Raji (cell line): ENCODE measurements around the gene RBCK1.

Source experiments
- POLR2A ChIP-seq: IDR thresholded peaks from 2 replicates; pipeline ENCODE4 v1.6.1; 2011; ENCODE audit warnings: low read depth, low read length, control low read depth; ENCODE audit not compliant: insufficient read depth

Gene RBCK1

DNA sequence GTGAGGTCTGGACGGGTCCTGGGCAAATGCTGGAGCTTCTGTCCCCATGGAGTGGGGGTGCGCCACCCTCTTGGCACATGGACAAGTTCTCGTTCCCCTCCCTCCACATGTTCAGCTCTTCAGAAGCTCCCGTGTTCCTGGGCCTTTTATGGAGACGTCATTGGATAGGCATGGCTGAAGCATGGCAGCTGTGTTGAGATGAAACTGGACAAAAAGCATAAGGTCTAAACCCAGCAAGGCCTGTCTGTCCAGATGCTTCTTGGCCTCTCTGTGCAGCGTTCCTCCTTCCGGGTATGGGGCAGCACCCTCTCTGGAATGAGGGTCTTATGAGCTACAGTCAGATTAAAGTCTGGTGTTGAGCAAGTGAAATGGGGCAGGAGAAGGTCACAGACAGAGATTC lies 27.5 kb downstream of the RBCK1 start:
- no peak for TF ChIP-seq POLR2A

GRCh38 chr20:436476-436875 lies 28.4 kb downstream of the RBCK1 start:
- TF ChIP-seq POLR2A, result no peak

GRCh38 chr20:437787-438486 lies 29.8 kb downstream of the RBCK1 start:
- TF ChIP-seq POLR2A, result no peak

- TF ChIP-seq POLR2A, result no peak
Observed at GRCh38 chr20:438571-439469, 30.7 kb downstream of the RBCK1 start.

DNA sequence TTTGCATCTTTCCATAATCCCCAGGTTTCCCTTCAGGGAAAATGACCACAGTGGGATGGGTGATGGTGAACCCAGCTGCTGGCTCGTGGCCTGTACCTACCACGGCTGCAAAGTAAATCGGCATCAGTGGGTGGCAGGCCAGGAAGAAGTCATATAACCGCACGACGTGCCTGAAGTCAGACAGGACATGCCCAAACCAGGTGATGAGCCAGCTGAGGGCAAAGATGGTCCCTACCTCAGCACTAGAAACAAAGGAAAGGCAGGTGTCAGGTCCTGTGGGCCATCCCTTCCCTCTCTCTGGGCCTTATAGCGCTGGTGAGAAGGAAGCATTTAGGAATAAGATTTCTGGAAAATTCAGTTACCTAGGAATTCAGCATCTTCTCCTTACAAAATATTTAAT lies 32.0 kb downstream of the RBCK1 start:
- no peak for TF ChIP-seq POLR2A

- no peak for TF ChIP-seq POLR2A
Observed at GRCh38 chr20:440636-441035, 32.5 kb downstream of the RBCK1 start.

DNA sequence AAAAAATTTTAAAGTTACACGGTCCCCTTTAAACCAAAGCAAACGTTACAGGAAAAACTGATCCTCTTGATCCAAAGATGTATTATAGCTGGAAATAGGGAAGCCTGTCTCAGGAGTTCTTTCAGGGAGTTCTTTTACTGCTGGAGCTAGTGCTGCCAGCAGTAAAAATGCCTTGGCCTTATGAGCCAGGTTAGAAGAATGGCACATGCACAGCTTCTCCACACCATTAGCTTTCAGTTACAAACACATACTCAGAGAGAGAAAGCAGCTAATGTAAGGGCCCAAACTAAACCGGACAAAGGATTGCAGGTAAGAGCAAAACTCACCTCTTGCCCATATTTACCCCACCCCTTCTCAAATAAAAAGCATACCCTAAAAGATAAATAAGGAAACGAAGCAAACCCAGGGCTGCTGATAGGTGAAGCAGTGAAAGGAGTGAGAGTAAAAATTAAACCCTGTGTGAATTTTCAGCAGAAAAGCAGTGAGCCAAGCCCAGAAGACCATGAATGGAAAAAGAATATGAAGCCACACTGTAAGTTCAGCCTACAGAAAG lies 35.2 kb downstream of the RBCK1 start:
- no peak for TF ChIP-seq POLR2A

- no peak for TF ChIP-seq POLR2A
Observed at GRCh38 chr20:444117-444516, 36.0 kb downstream of the RBCK1 start.

DNA sequence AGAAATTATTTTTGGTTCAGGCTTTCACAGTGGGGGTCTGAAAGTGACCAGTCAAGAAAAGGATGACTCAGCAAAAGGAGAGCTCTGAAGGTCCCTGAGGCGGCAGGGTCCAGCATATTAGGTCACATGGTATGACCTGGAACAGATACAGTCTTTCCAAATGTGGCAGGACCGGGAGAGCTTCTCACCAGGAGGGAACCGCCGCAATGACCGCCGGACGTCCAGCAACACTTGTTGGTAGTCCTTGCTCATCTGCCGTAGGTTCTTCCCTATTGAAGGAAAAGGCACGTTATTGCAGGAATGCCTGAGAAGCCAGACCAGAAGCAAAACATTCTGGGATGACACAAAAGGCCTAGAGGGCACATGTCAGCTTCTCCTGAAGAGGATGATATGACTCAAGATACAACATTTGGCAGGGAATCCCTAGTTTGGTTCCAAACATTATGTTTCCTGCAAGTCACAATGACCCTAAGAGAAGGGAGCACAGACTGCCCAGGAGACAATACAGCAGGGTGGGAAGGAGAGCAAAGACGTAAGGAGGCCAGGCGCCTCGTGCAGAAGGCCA lies 36.8 kb downstream of the RBCK1 start:
- no peak for TF ChIP-seq POLR2A

DNA sequence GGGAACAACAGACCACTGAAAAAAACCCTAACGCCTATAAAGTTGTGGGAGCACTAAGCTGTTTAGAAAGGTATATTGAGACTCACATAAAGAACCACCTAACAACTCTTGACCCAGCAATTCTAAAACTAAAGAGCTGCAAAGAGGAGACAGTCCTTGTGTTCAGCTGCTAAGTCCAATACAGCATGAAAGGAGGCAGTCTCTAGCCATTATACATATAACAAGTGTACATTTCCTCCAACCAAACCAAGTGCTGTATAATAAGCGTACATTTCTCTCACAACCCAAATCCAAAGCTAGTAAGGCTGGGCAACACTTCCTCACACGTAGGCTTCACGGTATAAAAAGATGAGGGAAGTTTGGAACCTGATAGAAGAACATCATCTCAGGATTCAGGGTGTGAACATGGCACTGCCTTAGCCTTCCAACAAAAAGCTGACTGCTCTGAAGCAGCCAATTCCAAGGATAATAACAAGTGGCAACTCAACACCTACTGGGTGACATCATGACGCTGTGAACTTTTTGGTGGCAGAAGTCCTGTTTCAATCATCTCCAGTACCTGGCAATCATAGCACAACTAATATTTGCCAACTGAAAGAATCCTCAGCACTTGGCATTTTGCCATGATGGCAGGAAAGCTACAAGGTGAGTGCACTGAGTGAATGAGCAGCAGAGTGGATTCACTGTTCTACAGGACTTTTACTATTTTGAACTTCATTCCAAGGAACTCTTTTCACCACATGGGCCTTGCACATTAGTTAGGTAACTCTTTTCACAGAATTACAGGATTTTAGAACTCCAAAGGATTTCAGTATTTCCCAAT lies 37.6 kb downstream of the RBCK1 start:
- TF ChIP-seq POLR2A, result no peak

- no peak for TF ChIP-seq POLR2A
Observed at GRCh38 chr20:454951-455350, 46.9 kb downstream of the RBCK1 start.

DNA sequence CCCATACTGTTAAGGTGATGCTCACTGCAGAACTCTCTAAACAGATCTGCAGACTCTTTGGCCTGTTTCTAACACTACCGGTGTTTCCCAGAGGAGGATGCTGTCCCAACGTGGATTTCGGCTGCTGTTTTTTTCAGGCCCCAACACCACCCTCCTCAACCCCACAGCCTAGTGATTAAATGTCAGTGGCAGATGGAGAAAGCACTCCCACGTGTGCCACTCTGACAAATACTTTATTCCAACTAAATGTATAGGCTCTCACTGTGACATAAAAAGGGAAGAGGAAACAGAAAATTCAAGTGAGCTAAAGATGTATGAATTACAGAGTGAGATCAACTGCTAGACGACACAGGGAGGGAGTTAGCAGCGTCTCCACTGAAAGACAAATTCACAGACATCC lies 50.7 kb downstream of the RBCK1 start:
- no peak for TF ChIP-seq POLR2A

GRCh38 chr20:460180-460579 lies 52.1 kb downstream of the RBCK1 start:
- TF ChIP-seq POLR2A, result no peak

DNA sequence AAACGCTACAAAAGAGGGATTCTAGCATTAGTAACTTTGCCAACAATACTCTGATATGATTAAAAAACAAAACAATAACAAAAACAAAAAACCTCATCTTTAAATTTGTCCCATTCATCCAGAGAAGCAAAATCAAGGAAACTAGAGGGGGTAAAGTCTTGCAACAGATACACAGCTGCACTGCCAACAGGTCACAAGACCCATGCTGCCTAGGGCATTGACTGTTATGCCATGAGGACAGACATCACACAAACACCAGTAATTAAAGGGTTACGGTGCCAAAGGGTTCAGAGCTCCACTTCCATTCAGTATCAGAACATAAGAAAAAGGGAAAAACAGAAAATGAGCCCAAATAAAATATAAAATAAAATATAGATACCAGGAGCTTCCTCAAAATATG lies 52.6 kb downstream of the RBCK1 start:
- TF ChIP-seq POLR2A, result no peak
